ENCODE measurements around the gene DST. TPM values are rescaled to one million over a fixed set of nuclear protein-coding genes. Genes with fewer than 3 reads are reported as not detected.

The DST gene
- total RNA-seq, 1 experiment from 2014 or later = 132 TPM

- TF ChIP-seq ARID4B (CRISPR knock-in tag; IDR thresholded peaks at IDR 0.05; ENCODE audit: borderline replicate concordance) = no peak
- no peak for TF ChIP-seq GTF2I (CRISPR knock-in tag; conservative IDR thresholded peaks at IDR 0.05)
- TF ChIP-seq NFYB (CRISPR knock-in tag; conservative IDR thresholded peaks at IDR 0.05; ENCODE audit: low read depth) = no peak
- no peak for TF ChIP-seq AFF4 (CRISPR knock-in tag; IDR thresholded peaks at IDR 0.05; ENCODE audit: borderline replicate concordance)
Measured at GRCh38 chr6:56495654-56496053, 147.0 kb downstream of the DST start (continued).

- peaks cover 45% of the 10 kb centered on the region for H3K36me3 Mint-ChIP-seq
- H3K27me3 Mint-ChIP-seq (ENCODE audit: low read depth) = no peaks in the 10 kb centered on the region
- ChIA-PET CTCF (interaction anchor here (0.7 to 1.0 kb wide), 2 partner anchors 39 to 104 kb away, joined by 3 read pairs; no protein-coding TSS in a partner anchor), POLR2A (no interaction called here)
- DNase-seq (ENCODE audit: low spot score) (no peak), ATAC-seq (no peak)
- H3K4me3 Mint-ChIP-seq = no peak overlapping the region
- H3K9me3 Mint-ChIP-seq = no peaks in the 10 kb centered on the region
- 0 out of 2 replicates have a peak overlapping the region, but pooled peaks have one; percentile 6 for H3K27ac Mint-ChIP-seq
- no peaks in the 10 kb centered on the region for H3K4me1 Mint-ChIP-seq
- TF ChIP-seq ZBTB43 (CRISPR knock-in tag; IDR thresholded peaks at IDR 0.05) (no peak), ZBTB21 (CRISPR knock-in tag; IDR thresholded peaks at IDR 0.05; ENCODE audit: borderline replicate concordance) (no peak), SOX15 (CRISPR knock-in tag; IDR thresholded peaks at IDR 0.05) (no peak), ATF6 (CRISPR knock-in tag; IDR thresholded peaks at IDR 0.05) (no peak), HMGXB4 (CRISPR knock-in tag; IDR thresholded peaks at IDR 0.05) (no peak), STAT6 (CRISPR knock-in tag; conservative IDR thresholded peaks at IDR 0.05; ENCODE audit: low read depth) (no peak), ZMAT4 (CRISPR knock-in tag; IDR thresholded peaks at IDR 0.05) (no peak), ZNF512 (CRISPR knock-in tag; IDR thresholded peaks at IDR 0.05; ENCODE audit: borderline replicate concordance) (no peak), JUN (CRISPR knock-in tag; IDR thresholded peaks at IDR 0.05) (no peak), MAX (CRISPR knock-in tag; IDR thresholded peaks at IDR 0.05) (no peak), KAT7 (CRISPR knock-in tag; IDR thresholded peaks at IDR 0.05; ENCODE audit: borderline replicate concordance) (no peak)
Measured at GRCh38 chr6:56491606-56492328, 150.9 kb downstream of the DST start.

Measured in WTC11 (cell line).